GM21367 (cell line): ENCODE measurements around the gene KRT81.
"Not testable (repeated sequence)": the region's sequence is repeated elsewhere in the genome, so short reads cannot be mapped to it uniquely, and the experiment has no call there.

Experiments used
- ATAC-seq: cut with Tn5 transposase; IDR thresholded peaks from one replicate; pipeline ENCODE4 v1.9.1; 2021; ENCODE audit not compliant: unreplicated experiment

The KRT81 gene

GRCh38 chr12:52255926-52256583 lies 35.3 kb downstream of the KRT81 start:
- no peak for ATAC-seq

GRCh38 chr12:52254965-52255751 lies 36.2 kb downstream of the KRT81 start:
- ATAC-seq: no peak

GRCh38 chr12:52254180-52254964 lies 37.0 kb downstream of the KRT81 start:
- no peak for ATAC-seq

GRCh38 chr12:52253391-52254179 lies 37.7 kb downstream of the KRT81 start:
- ATAC-seq: no peak

- ATAC-seq: no peak
Observed at GRCh38 chr12:52252728-52253343, 38.5 kb downstream of the KRT81 start.

GRCh38 chr12:52252175-52252615 lies 39.1 kb downstream of the KRT81 start:
- not testable (repeated sequence) for ATAC-seq

GRCh38 chr12:52251367-52252051 lies 39.8 kb downstream of the KRT81 start:
- no peak for ATAC-seq

GRCh38 chr12:52250048-52250990 lies 41.0 kb downstream of the KRT81 start:
- ATAC-seq: no peak

- ATAC-seq: no peak
Observed at GRCh38 chr12:52249511-52250047, 41.8 kb downstream of the KRT81 start.

GRCh38 chr12:52248541-52249461 lies 42.5 kb downstream of the KRT81 start:
- no peak for ATAC-seq

- ATAC-seq: no peak
Observed at GRCh38 chr12:52247622-52248540, 43.5 kb downstream of the KRT81 start.

GRCh38 chr12:52246720-52247621 lies 44.4 kb downstream of the KRT81 start:
- ATAC-seq: no peak

GRCh38 chr12:52245962-52246569 lies 45.3 kb downstream of the KRT81 start:
- no peak for ATAC-seq

- ATAC-seq: no peak
Observed at GRCh38 chr12:52245259-52245961, 45.9 kb downstream of the KRT81 start.
